ENCODE results near the gene ATMIN.
A peak's percentile ranks its signal among the peaks of the same experiment; 100 is the strongest.

The ATMIN gene

GRCh38 chr16:81067166-81067565 lies 31.5 kb downstream of the ATMIN start:
- no peak for DNase-seq (ENCODE audit: low read depth)

GRCh38 chr16:81069063-81069462 lies 33.4 kb downstream of the ATMIN start:
- no peak for DNase-seq (ENCODE audit: low read depth)

GRCh38 chr16:81070979-81071378 lies 35.3 kb downstream of the ATMIN start:
- DNase-seq (ENCODE audit: low read depth), result no peak

- DNase-seq (ENCODE audit: low read depth), result peak; percentile 91
These were observed 36.2 kb downstream of the ATMIN start for GRCh38 chr16:81071805-81072204.

- no peak for DNase-seq (ENCODE audit: low read depth)
These were observed 38.1 kb downstream of the ATMIN start for GRCh38 chr16:81073560-81074330.

GRCh38 chr16:81076566-81077075 lies 41.0 kb downstream of the ATMIN start:
- DNase-seq (ENCODE audit: low read depth), result peak; percentile 88

GRCh38 chr16:81077076-81077940 lies 41.7 kb downstream of the ATMIN start, which contains the start of gene C16orf46:
TSS of gene C16orf46 (minus strand) at chr16:81077238. CDS start at chr16:81063955, 13,283 bp downstream.
- peak; percentile 97 for DNase-seq (ENCODE audit: low read depth)

GRCh38 chr16:81080233-81080632 lies 44.6 kb downstream of the ATMIN start:
- no peak for DNase-seq (ENCODE audit: low read depth)

GRCh38 chr16:81081014-81081413 lies 45.4 kb downstream of the ATMIN start:
- no peak for DNase-seq (ENCODE audit: low read depth)

GRCh38 chr16:81088836-81089235 lies 53.2 kb downstream of the ATMIN start:
- DNase-seq (ENCODE audit: low read depth), result no peak

GRCh38 chr16:81094771-81095251 lies 59.2 kb downstream of the ATMIN start:
- peak; percentile 31 for DNase-seq (ENCODE audit: low read depth)

- no peak for DNase-seq (ENCODE audit: low read depth)
These were observed 60.0 kb downstream of the ATMIN start for GRCh38 chr16:81095653-81095952.

GRCh38 chr16:81095953-81096714 lies 60.5 kb downstream of the ATMIN start, which contains the start of gene GCSH:
TSS of gene GCSH (minus strand) at chr16:81096395. CDS start at chr16:81096278, 117 bp downstream.
- peak; percentile 99 for DNase-seq (ENCODE audit: low read depth)

- DNase-seq (ENCODE audit: low read depth), result no peak
These were observed 61.1 kb downstream of the ATMIN start for GRCh38 chr16:81096715-81097208.

Data from ELR (cell line).